SK-N-SH (cell line): Measurements from ENCODE around the gene DGKH. TPM values are rescaled to one million over a fixed set of nuclear protein-coding genes. Genes with fewer than 3 reads are reported as not detected.

Experiments
- CTCF ChIA-PET: fragments of 300-600, 350-600 bp; formaldehyde crosslinking; extraction: SDS; loops from one replicate; lab custom pipeline; 2021; lab: Yijun Ruan, JAX
- POLR2A ChIA-PET: fragments of 350-600 bp; sonication (Branson Sonifier 250); formaldehyde crosslinking; extraction: SDS; loops from one replicate; lab custom pipeline; 2020; ENCODE audit warnings: antibody characterized with exemption, inconsistent platforms; lab: Yijun Ruan, JAX
- DNase-seq: peaks from one replicate; pipeline ENCODE4 v3.0.0; 2012
- H2AFZ ChIP-seq: fragments of 200-600 bp; sonication (generic); 2 replicates; pipeline ENCODE4 v1.8.1; 2016; ENCODE audit warnings: antibody characterized with exemption, mild to moderate bottlenecking, low read depth
- H3F3A ChIP-seq: fragments of 200-600 bp; sonication (generic); replicated peaks from 2 replicates; pipeline ENCODE3; 2016; ENCODE audit warnings: antibody characterized with exemption, mild to moderate bottlenecking; ENCODE audit not compliant: insufficient read depth
- H3K27ac ChIP-seq, 2 experiments: fragments of 200-500 bp in 1 of 2; fragments of 200-600 bp in 1 of 2; sonication (Bioruptor generic) in 1 of 2; sonication (generic), shearing (Covaris generic) in 1 of 2; 2 replicates each; pipeline versions ENCODE4 v1.5.1 to v1.6.1; 2014 to 2016; ENCODE audit warnings: low read depth in 2 of 2, inconsistent platforms in 1 of 2, low read length in 1 of 2, mild to moderate bottlenecking in 1 of 2, mixed read lengths in 1 of 2
- H3K27me3 ChIP-seq: fragments of 200-600 bp; sonication (generic), shearing (Covaris generic); 2 replicates; pipeline ENCODE4 v1.6.1; 2016; ENCODE audit warnings: mixed run types; ENCODE audit not compliant: insufficient read depth
- H3K36me3 ChIP-seq, 2 experiments: fragments of 200-500 bp in 1 of 2; fragments of 200-600 bp in 1 of 2; sonication (Bioruptor generic) in 1 of 2; sonication (generic) in 1 of 2; replicated peaks in 1 of 2; 2 replicates each; pipeline versions ENCODE3 to v1.5.1; 2014 to 2016; ENCODE audit warnings: low read length in 1 of 2, mild to moderate bottlenecking in 1 of 2; ENCODE audit not compliant: insufficient read depth in 2 of 2, control insufficient read depth in 1 of 2
- H3K4me1 ChIP-seq, 2 experiments: fragments of 200-500 bp in 1 of 2; fragments of 200-600 bp in 1 of 2; sonication (Bioruptor generic) in 1 of 2; sonication (generic), shearing (Covaris generic) in 1 of 2; 2 replicates each; pipeline versions ENCODE4 v1.5.1 to v1.6.1; 2014 to 2016; ENCODE audit warnings: low read depth in 1 of 2, low read length in 1 of 2, mixed run types in 1 of 2; ENCODE audit not compliant: insufficient read depth in 2 of 2, control insufficient read depth in 1 of 2
- H3K4me2 ChIP-seq: fragments of 200-600 bp; sonication (generic), shearing (Covaris generic); 2 replicates; pipeline ENCODE4 v1.6.1; 2017; ENCODE audit warnings: mixed run types
- H3K4me3 ChIP-seq, 2 experiments: fragments of 200-500 bp in 1 of 2; fragments of 200-600 bp in 1 of 2; sonication (Bioruptor generic) in 1 of 2; sonication (generic), shearing (Covaris generic) in 1 of 2; 2 replicates each; pipeline versions ENCODE4 v1.5.1 to v1.8.1; 2014 to 2016; ENCODE audit warnings: low read depth in 2 of 2, inconsistent platforms in 1 of 2, low read length in 1 of 2, mild to moderate bottlenecking in 1 of 2, mixed read lengths in 1 of 2, moderate library complexity in 1 of 2
- H3K79me2 ChIP-seq: fragments of 200-600 bp; sonication (generic); 2 replicates; pipeline ENCODE4 v1.8.1; 2017; ENCODE audit warnings: mild to moderate bottlenecking; ENCODE audit not compliant: insufficient read depth
- H3K9ac ChIP-seq: fragments of 200-600 bp; sonication (generic); 2 replicates; pipeline ENCODE4 v1.6.1; 2017; ENCODE audit warnings: mixed run types
- H3K9me2 ChIP-seq: fragments of 200-600 bp; sonication (generic); 2 replicates; pipeline ENCODE4 v1.6.1; 2017; ENCODE audit warnings: mixed run types
- H3K9me3 ChIP-seq: fragments of 200-600 bp; sonication (generic); 2 replicates; pipeline ENCODE4 v1.6.1; 2017; ENCODE audit warnings: mixed run types, mild to moderate bottlenecking, moderate library complexity
- H4K20me1 ChIP-seq: fragments of 200-600 bp; sonication (generic); 2 replicates; pipeline ENCODE4 v1.6.1; 2017; ENCODE audit warnings: mild to moderate bottlenecking, mixed run types; ENCODE audit not compliant: insufficient read depth
- CTCF ChIP-seq: fragments of 200-600 bp; sonication (generic); IDR thresholded peaks from 2 replicates; pipeline ENCODE4 v1.6.1; 2017; ENCODE audit warnings: antibody characterized with exemption, mild to moderate bottlenecking, moderate library complexity
- ELF1 ChIP-seq: IDR thresholded peaks from 2 replicates; pipeline ENCODE4 v1.4.0; 2012
- FOXM1 ChIP-seq: IDR thresholded peaks from 2 replicates; pipeline ENCODE4 v1.4.0; 2012; ENCODE audit warnings: low read depth, mild to moderate bottlenecking
- IRF3 ChIP-seq: fragments of 150-350 bp; IDR thresholded peaks from 2 replicates; pipeline ENCODE4 v1.6.1; 2016; ENCODE audit warnings: mild to moderate bottlenecking, low read depth, low read length
- PBX3 ChIP-seq: IDR thresholded peaks from 2 replicates; pipeline ENCODE4; 2012
- REST ChIP-seq: IDR thresholded peaks from 2 replicates; pipeline ENCODE4 v1.6.1; 2012; ENCODE audit warnings: mild to moderate bottlenecking, low read depth, low read length, moderate library complexity
- RFX5 ChIP-seq: IDR thresholded peaks from 2 replicates; pipeline ENCODE4 v1.6.1; 2012; ENCODE audit warnings: mild to moderate bottlenecking, improper control_type of control experiment, low read length
- RXRA ChIP-seq: IDR thresholded peaks from 2 replicates; pipeline ENCODE4 v1.4.0; 2012; ENCODE audit warnings: low read depth, mild to moderate bottlenecking, borderline replicate concordance
- SMC3 ChIP-seq: IDR thresholded peaks from 2 replicates; pipeline ENCODE4 v1.6.1; 2012; ENCODE audit warnings: low read depth, low read length, improper control_type of control experiment
- TAF1 ChIP-seq: IDR thresholded peaks from 2 replicates; pipeline ENCODE4 v1.6.1; 2012; ENCODE audit warnings: low read depth, mild to moderate bottlenecking, low read length, moderate library complexity, borderline replicate concordance
- USF2 ChIP-seq: fragments of 150-350 bp; IDR thresholded peaks from 2 replicates; pipeline ENCODE4 v1.6.1; 2017; ENCODE audit warnings: antibody characterized with exemption, low read length, low read depth, borderline replicate concordance
- ZBTB33 ChIP-seq: IDR thresholded peaks from 2 replicates; pipeline ENCODE4 v1.4.0; 2012; ENCODE audit warnings: low read depth, borderline replicate concordance
- WGBS: methylation state at CpG from one replicate; pipeline ENCODE4 v1.1.6; 2017; ENCODE audit warnings: low lambda C conversion rate; 5-methylcytosine and 5-hydroxymethylcytosine counted together
- polyA plus RNA-seq, 3 experiments: library from polyadenylated mRNA; depleted of rRNA; stranded (reverse); fragments of >200 nt; gene quantifications; 2 replicates each; pipeline ENCODE4 v1.2.3, GENCODE V29; 2012

Gene DGKH
- polyA plus RNA-seq, 1 of the 3 experiments (the other 2 are of a cell fraction): 2.5 TPM

GRCh38 chr13:42116225-42116624, 67.8 kb downstream of the DGKH start:
- H3K9ac ChIP-seq: no peak overlapping the region
- peaks cover 0 to 2% of the 10 kb centered on the region in 2 experiments for H3K36me3 ChIP-seq
- no peaks in the 10 kb centered on the region for H3K27me3 ChIP-seq
- no peaks in the 10 kb centered on the region for H3K9me2 ChIP-seq
- WGBS: 93% methylated on average over 2 of the region's 2 CpGs
- H2AFZ ChIP-seq: no peak overlapping the region
- 0 out of 2 replicates have a peak, but pooled peaks cover 4% of the 10 kb centered on the region for H3K79me2 ChIP-seq
- H3K4me3 ChIP-seq: no peak overlapping the region
- ChIA-PET CTCF (interaction anchor here (0.8 to 7.8 kb wide), 4 partner anchors 448 to 465 kb away, joined by 3 to 92 read pairs (median 18); no protein-coding TSS in a partner anchor), POLR2A (no interaction called here)
- DNase-seq: no peak
- H3K9me3 ChIP-seq: no peaks in the 10 kb centered on the region
- no peak overlapping the region for H3K27ac ChIP-seq
- no peaks in the 10 kb centered on the region for H3F3A ChIP-seq
- H3K4me1 ChIP-seq: peaks cover 0 to 9% of the 10 kb centered on the region in 2 experiments; a peak in 1 of 4 replicates
- TF ChIP-seq REST: no peak
- TF ChIP-seq PBX3: no peak
- TF ChIP-seq IRF3: no peak
- no peak for TF ChIP-seq TAF1
- no peak for TF ChIP-seq RFX5
- no peak for TF ChIP-seq FOXM1
- no peak for TF ChIP-seq USF2
- no peak for TF ChIP-seq SMC3
- TF ChIP-seq ZBTB33: no peak
- TF ChIP-seq CTCF: no peak
- TF ChIP-seq ELF1: no peak
- TF ChIP-seq RXRA: no peak
- H4K20me1 ChIP-seq: no peaks in the 10 kb centered on the region
- no peak overlapping the region for H3K4me2 ChIP-seq
